BE2C (cell line): ENCODE results near the gene FMN2.

ENCODE experiments used
- DNase-seq: peaks from one replicate; pipeline ENCODE4 v3.0.0-alpha.2; 2020
- H3K27me3 ChIP-seq: fragments of 250-450 bp; sonication (Bioruptor Pico); 2 replicates; pipeline ENCODE4 v1.5.1; 2020; ENCODE audit warnings: mild to moderate bottlenecking
- H3K36me3 ChIP-seq: fragments of 250-450 bp; sonication (Bioruptor Pico); 2 replicates; pipeline ENCODE4 v1.5.1; 2020; ENCODE audit warnings: mild to moderate bottlenecking
- H3K4me1 ChIP-seq: fragments of 250-450 bp; sonication (Bioruptor Pico); 2 replicates; pipeline ENCODE4 v1.5.1; 2020
- H3K4me3 ChIP-seq: 2 replicates; pipeline ENCODE4 v1.5.1; 2011; ENCODE audit warnings: low read depth, low read length
- H3K9me3 ChIP-seq: fragments of 250-450 bp; sonication (Bioruptor Pico); 2 replicates; pipeline ENCODE4 v1.5.1; 2020
- CTCF ChIP-seq: IDR thresholded peaks from 2 replicates; pipeline ENCODE4 v1.5.1; 2012; ENCODE audit warnings: mild to moderate bottlenecking, low read depth, low read length

The FMN2 gene

GRCh38 chr1:240343966-240344365, 252.3 kb downstream of the FMN2 start:
- no peaks in the 10 kb centered on the region for H3K36me3 ChIP-seq
- H3K27me3 ChIP-seq, result no peaks in the 10 kb centered on the region
- no peaks in the 10 kb centered on the region for H3K9me3 ChIP-seq
- TF ChIP-seq CTCF, result no peak
- H3K4me1 ChIP-seq, result no peaks in the 10 kb centered on the region
- DNase-seq, result no peak
- H3K4me3 ChIP-seq, result no peak overlapping the region

GRCh38 chr1:240344918-240345317, 253.2 kb downstream of the FMN2 start:
- Histone ChIP-seq H3K4me3 (no peak overlapping the region), H3K27me3 (no peaks in the 10 kb centered on the region), H3K36me3 (no peaks in the 10 kb centered on the region), H3K9me3 (no peaks in the 10 kb centered on the region), H3K4me1 (no peaks in the 10 kb centered on the region)
- DNase-seq, result no peak
- TF ChIP-seq CTCF, result no peak

DNA sequence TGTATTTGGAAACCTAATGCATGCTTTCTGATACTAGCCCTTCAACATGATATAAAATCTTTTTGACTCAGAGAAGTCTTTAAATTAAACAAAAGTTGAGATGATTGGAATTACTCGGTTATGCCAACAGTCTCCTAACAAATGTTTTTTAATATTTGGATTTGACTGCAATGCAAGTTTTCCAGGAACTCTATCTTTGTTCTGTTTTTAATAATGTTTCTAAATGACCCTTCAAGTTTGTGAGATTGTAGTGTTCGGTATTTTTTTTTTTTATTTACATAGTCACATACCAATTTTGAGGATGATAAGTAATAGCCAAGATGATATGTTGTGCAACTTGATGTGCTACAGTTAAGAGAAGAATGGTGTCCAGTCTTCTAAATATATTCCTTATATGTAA, 258.0 kb downstream of the FMN2 start:
- no peak for TF ChIP-seq CTCF
- Histone ChIP-seq H3K27me3 (no peaks in the 10 kb centered on the region), H3K36me3 (no peaks in the 10 kb centered on the region), H3K9me3 (no peaks in the 10 kb centered on the region), H3K4me1 (no peaks in the 10 kb centered on the region), H3K4me3 (no peak overlapping the region)
- DNase-seq, result no peak

GRCh38 chr1:240350910-240351331, 259.2 kb downstream of the FMN2 start:
- no peak for DNase-seq
- H3K36me3 ChIP-seq, result no peaks in the 10 kb centered on the region
- no peak for TF ChIP-seq CTCF
- no peaks in the 10 kb centered on the region for H3K27me3 ChIP-seq
- no peaks in the 10 kb centered on the region for H3K9me3 ChIP-seq
- no peak overlapping the region for H3K4me3 ChIP-seq
- H3K4me1 ChIP-seq, result no peaks in the 10 kb centered on the region

DNA sequence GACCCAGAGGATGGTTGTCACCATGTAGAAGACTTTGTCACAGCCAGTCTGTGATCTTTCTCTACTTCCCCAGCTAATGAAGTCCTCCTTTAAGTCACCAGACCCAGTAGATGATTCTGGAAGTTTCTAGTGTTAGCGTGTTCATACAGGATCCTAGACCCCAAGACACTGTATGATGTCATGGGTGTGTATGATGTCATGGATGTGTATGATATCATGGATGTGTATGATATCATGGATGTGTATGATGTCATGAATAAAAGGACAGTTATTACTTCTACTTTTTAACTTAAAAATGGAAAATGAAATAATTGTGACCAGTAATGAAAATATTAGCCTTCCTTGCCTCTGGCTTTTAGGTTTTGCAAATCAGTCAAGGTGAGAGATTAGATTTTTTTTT, 260.0 kb downstream of the FMN2 start:
- H3K27me3 ChIP-seq, result no peaks in the 10 kb centered on the region
- H3K4me3 ChIP-seq, result no peak overlapping the region
- no peaks in the 10 kb centered on the region for H3K4me1 ChIP-seq
- no peak for DNase-seq
- H3K9me3 ChIP-seq, result no peaks in the 10 kb centered on the region
- TF ChIP-seq CTCF, result no peak
- no peaks in the 10 kb centered on the region for H3K36me3 ChIP-seq

GRCh38 chr1:240352769-240353168, 261.1 kb downstream of the FMN2 start:
- Histone ChIP-seq H3K27me3 (no peaks in the 10 kb centered on the region), H3K36me3 (no peaks in the 10 kb centered on the region), H3K4me1 (no peaks in the 10 kb centered on the region), H3K4me3 (no peak overlapping the region), H3K9me3 (no peaks in the 10 kb centered on the region)
- no peak for TF ChIP-seq CTCF
- DNase-seq, result no peak
